Body of pancreas (tissue), 4 donors: Measurements from ENCODE around the gene IGIP.

Experiments
- POLR2A ChIP-seq, 3 donors: fragments of 450-650 bp; IDR thresholded peaks; one replicate each; pipeline ENCODE4 v1.6.1; 2016; ENCODE audit warnings: antibody characterized with exemption in 3 of 3, mild to moderate bottlenecking in 2 of 3
- TF ChIP-seq, protein P1 (sequence below), 7 experiments: fragments of 450-650 bp in 4 of 7; fragments of 200-600 bp in 3 of 7; sonication (generic) in 3 of 7; IDR thresholded peaks; one replicate each; pipeline ENCODE4 v1.5.1; 2016 to 2019; ENCODE audit warnings: antibody characterized with exemption in 7 of 7

DNA sequence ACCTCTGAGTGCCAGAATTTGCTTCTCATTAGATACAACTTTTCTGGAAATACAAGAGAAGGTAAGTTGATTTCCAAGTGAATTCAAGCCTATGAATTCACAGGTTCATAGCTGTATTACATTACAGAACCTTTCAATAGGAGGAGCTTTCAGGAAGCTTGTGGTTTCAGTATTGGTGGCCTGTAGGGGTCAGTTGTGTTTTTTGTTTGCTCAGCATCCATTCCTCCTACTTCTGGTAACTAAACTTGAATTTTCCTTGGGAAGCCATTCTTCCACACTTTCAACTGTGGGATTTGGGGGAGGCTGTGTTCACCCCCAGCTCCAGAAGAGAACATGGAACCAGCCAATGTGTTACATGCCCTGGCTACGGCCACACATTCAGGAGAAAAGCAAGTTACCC lies 43.7 kb downstream of the IGIP start:
- TF ChIP-seq, protein P1, sequence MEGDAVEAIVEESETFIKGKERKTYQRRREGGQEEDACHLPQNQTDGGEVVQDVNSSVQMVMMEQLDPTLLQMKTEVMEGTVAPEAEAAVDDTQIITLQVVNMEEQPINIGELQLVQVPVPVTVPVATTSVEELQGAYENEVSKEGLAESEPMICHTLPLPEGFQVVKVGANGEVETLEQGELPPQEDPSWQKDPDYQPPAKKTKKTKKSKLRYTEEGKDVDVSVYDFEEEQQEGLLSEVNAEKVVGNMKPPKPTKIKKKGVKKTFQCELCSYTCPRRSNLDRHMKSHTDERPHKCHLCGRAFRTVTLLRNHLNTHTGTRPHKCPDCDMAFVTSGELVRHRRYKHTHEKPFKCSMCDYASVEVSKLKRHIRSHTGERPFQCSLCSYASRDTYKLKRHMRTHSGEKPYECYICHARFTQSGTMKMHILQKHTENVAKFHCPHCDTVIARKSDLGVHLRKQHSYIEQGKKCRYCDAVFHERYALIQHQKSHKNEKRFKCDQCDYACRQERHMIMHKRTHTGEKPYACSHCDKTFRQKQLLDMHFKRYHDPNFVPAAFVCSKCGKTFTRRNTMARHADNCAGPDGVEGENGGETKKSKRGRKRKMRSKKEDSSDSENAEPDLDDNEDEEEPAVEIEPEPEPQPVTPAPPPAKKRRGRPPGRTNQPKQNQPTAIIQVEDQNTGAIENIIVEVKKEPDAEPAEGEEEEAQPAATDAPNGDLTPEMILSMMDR (IDR thresholded peaks at IDR 0.05): peak in 1 of 7 experiments; percentile 33
- no peak for TF ChIP-seq POLR2A (IDR thresholded peaks at IDR 0.05)
